ENCODE data around the gene EPHA4. TPM values are rescaled to one million over a fixed set of nuclear protein-coding genes. Genes with fewer than 3 reads are reported as not detected.
"Not testable (repeated sequence)": the region's sequence is repeated elsewhere in the genome, so short reads cannot be mapped to it uniquely, and the experiment has no call there.

Gene EPHA4
- total and polyA plus RNA-seq, 4 donors: 54.5 to 60.9 (median 57.2) TPM

DNA sequence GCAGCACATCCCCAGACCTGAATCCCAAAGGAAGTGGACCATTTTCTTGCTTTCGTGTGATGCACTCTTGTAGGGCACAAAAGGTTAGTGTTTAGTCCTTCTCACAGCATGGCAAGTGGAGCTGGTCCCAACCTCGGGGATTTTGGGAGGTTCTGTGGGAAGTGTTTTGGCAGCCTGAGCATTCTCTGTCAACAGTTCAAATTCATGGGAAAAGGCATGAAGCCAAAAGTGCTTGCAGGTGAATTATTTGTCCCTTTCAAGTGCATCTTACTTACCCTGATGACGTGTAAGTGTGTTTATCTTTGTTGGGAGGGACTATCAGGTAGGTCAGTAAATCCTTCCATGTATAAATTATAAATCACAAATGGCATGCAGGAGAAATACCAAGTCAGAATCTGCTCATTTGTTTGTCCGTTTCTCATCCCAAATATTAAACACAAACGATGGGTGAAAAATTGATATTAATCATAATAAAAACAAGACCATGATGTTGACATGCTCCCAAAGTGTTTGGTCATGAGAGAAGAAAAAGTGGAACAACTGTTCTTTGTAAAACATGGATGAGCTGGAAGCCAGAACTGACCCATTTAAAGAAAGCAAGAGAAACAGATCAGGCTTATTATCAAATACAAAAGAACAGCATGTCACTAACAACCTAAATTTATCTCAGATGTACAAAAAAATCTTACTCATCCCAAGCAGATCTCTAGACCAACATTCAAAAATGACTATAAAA lies 57.6 kb downstream of the EPHA4 start:
- no peaks in the 10 kb centered on the region for H3K36me3 ChIP-seq (ENCODE audit: control insufficient read depth, insufficient read depth, low read length)
- 14% methylated on average over 2 of the region's 5 CpGs for WGBS (ENCODE audit: insufficient coverage)
- no peaks in the 10 kb centered on the region for H3K27me3 ChIP-seq (ENCODE audit: control insufficient read depth, insufficient read depth, low read length)
- no peak overlapping the region for H3K27ac ChIP-seq (ENCODE audit: low read depth, low read length)
- peaks cover 6% of the 10 kb centered on the region for H3K4me1 ChIP-seq (ENCODE audit: control insufficient read depth, insufficient read depth, low read length)
- H3K4me3 ChIP-seq (ENCODE audit: low read depth, low read length): no peak overlapping the region
- H3K9me3 ChIP-seq (ENCODE audit: control insufficient read depth, insufficient read depth, low read length): no peaks in the 10 kb centered on the region
- DNase-seq (ENCODE audit: low read depth in 4 of 6, low spot score in 6 of 6): no peak

DNA sequence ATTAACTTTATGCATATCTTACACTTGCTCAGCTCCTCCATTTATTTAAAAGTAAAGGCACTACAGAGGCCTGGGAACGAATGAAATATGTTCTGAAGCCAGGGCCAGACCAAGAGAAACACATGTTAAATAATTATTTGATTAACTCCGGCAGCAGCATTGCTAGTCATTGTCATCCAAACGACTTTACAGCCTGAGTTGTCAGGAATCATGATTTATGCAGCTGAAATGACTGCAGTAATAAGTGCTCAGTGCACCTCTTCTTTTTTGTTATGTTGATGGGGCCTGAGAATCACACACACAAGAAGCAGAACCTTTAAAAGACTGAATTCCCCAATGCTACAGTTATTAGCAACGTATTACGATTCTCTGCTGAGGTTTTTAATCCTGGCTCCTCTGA lies 58.9 kb downstream of the EPHA4 start:
- no peak overlapping the region for H3K4me3 ChIP-seq (ENCODE audit: low read depth, low read length)
- H3K27me3 ChIP-seq (ENCODE audit: control insufficient read depth, insufficient read depth, low read length): no peaks in the 10 kb centered on the region
- no CpG with 5 or more reads among the region's 5 CpGs for WGBS (ENCODE audit: insufficient coverage)
- H3K9me3 ChIP-seq (ENCODE audit: control insufficient read depth, insufficient read depth, low read length): no peaks in the 10 kb centered on the region
- peak in 1 of 6 donors; percentile 59 for DNase-seq (ENCODE audit: low read depth in 4 of 6, low spot score in 6 of 6)
- no peak overlapping the region for H3K27ac ChIP-seq (ENCODE audit: low read depth, low read length)
- peaks cover 6% of the 10 kb centered on the region for H3K4me1 ChIP-seq (ENCODE audit: control insufficient read depth, insufficient read depth, low read length)
- no peaks in the 10 kb centered on the region for H3K36me3 ChIP-seq (ENCODE audit: control insufficient read depth, insufficient read depth, low read length)

- not testable (repeated sequence) for H3K27ac ChIP-seq (ENCODE audit: low read depth, low read length); H3K4me1 ChIP-seq (ENCODE audit: control insufficient read depth, insufficient read depth, low read length); H3K27me3 ChIP-seq (ENCODE audit: control insufficient read depth, insufficient read depth, low read length); H3K9me3 ChIP-seq (ENCODE audit: control insufficient read depth, insufficient read depth, low read length); H3K36me3 ChIP-seq (ENCODE audit: control insufficient read depth, insufficient read depth, low read length); H3K4me3 ChIP-seq (ENCODE audit: low read depth, low read length); DNase-seq (ENCODE audit: low read depth in 4 of 6, low spot score in 6 of 6)
- WGBS (ENCODE audit: insufficient coverage): 94% methylated on average over 4 of the region's 5 CpGs
These were observed 60.8 kb downstream of the EPHA4 start for GRCh38 chr2:221511325-221511724.

- no peaks in the 10 kb centered on the region for H3K4me1 ChIP-seq (ENCODE audit: control insufficient read depth, insufficient read depth, low read length)
- no peak for DNase-seq (ENCODE audit: low read depth in 4 of 6, low spot score in 6 of 6)
- no peaks in the 10 kb centered on the region for H3K36me3 ChIP-seq (ENCODE audit: control insufficient read depth, insufficient read depth, low read length)
- no peaks in the 10 kb centered on the region for H3K9me3 ChIP-seq (ENCODE audit: control insufficient read depth, insufficient read depth, low read length)
- no peak overlapping the region for H3K27ac ChIP-seq (ENCODE audit: low read depth, low read length)
- H3K27me3 ChIP-seq (ENCODE audit: control insufficient read depth, insufficient read depth, low read length): no peaks in the 10 kb centered on the region
- H3K4me3 ChIP-seq (ENCODE audit: low read depth, low read length): no peak overlapping the region
- WGBS (ENCODE audit: insufficient coverage): no CpG with 5 or more reads among the region's 2 CpGs
These were observed 65.6 kb downstream of the EPHA4 start for GRCh38 chr2:221506469-221506868.

DNA sequence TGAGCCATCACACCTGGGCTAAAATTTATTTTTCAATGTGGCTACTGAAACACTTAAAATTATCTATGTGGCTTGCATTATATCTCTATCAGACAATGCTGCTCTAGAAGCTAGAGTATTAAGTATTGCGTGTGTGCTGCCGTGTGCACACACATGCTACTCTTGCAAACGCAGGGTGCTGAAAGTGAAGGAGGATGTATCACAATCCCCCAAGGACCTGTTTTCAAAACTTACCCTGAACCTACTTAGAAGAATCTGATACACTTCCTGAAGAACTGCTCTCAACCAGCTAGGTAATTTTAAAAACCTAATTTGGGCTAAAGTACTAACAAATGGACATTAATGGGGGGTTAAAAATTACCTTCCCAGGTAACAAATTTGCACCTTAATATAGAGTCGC lies 66.5 kb downstream of the EPHA4 start:
- Histone ChIP-seq H3K27ac (ENCODE audit: low read depth, low read length) (no peak overlapping the region), H3K9me3 (ENCODE audit: control insufficient read depth, insufficient read depth, low read length) (no peaks in the 10 kb centered on the region), H3K36me3 (ENCODE audit: control insufficient read depth, insufficient read depth, low read length) (no peaks in the 10 kb centered on the region), H3K27me3 (ENCODE audit: control insufficient read depth, insufficient read depth, low read length) (no peaks in the 10 kb centered on the region), H3K4me1 (ENCODE audit: control insufficient read depth, insufficient read depth, low read length) (peaks cover 4% of the 10 kb centered on the region), H3K4me3 (ENCODE audit: low read depth, low read length) (no peak overlapping the region)
- WGBS (ENCODE audit: insufficient coverage): no CpG with 5 or more reads among the region's 4 CpGs
- DNase-seq (ENCODE audit: low read depth in 4 of 6, low spot score in 6 of 6): no peak

- Histone ChIP-seq H3K4me1 (ENCODE audit: control insufficient read depth, insufficient read depth, low read length) (peaks cover 4% of the 10 kb centered on the region), H3K36me3 (ENCODE audit: control insufficient read depth, insufficient read depth, low read length) (no peaks in the 10 kb centered on the region), H3K27me3 (ENCODE audit: control insufficient read depth, insufficient read depth, low read length) (no peaks in the 10 kb centered on the region), H3K4me3 (ENCODE audit: low read depth, low read length) (no peak overlapping the region), H3K27ac (ENCODE audit: low read depth, low read length) (no peak overlapping the region), H3K9me3 (ENCODE audit: control insufficient read depth, insufficient read depth, low read length) (no peaks in the 10 kb centered on the region)
- no CpG with 5 or more reads among the region's 1 CpG for WGBS (ENCODE audit: insufficient coverage)
- DNase-seq (ENCODE audit: low read depth in 4 of 6, low spot score in 6 of 6): no peak
These were observed 67.2 kb downstream of the EPHA4 start for GRCh38 chr2:221504905-221505304.

- H3K9me3 ChIP-seq (ENCODE audit: control insufficient read depth, insufficient read depth, low read length): no peaks in the 10 kb centered on the region
- H3K4me1 ChIP-seq (ENCODE audit: control insufficient read depth, insufficient read depth, low read length): peaks cover 4% of the 10 kb centered on the region
- no peak overlapping the region for H3K27ac ChIP-seq (ENCODE audit: low read depth, low read length)
- WGBS (ENCODE audit: insufficient coverage): no CpG with 5 or more reads among the region's 2 CpGs
- no peak overlapping the region for H3K4me3 ChIP-seq (ENCODE audit: low read depth, low read length)
- no peak for DNase-seq (ENCODE audit: low read depth in 4 of 6, low spot score in 6 of 6)
- H3K27me3 ChIP-seq (ENCODE audit: control insufficient read depth, insufficient read depth, low read length): no peaks in the 10 kb centered on the region
- no peaks in the 10 kb centered on the region for H3K36me3 ChIP-seq (ENCODE audit: control insufficient read depth, insufficient read depth, low read length)
These were observed 68.1 kb downstream of the EPHA4 start for GRCh38 chr2:221503965-221504364.

- H3K27ac ChIP-seq (ENCODE audit: low read depth, low read length): no peak overlapping the region
- no peak for DNase-seq (ENCODE audit: low read depth in 4 of 6, low spot score in 6 of 6)
- H3K9me3 ChIP-seq (ENCODE audit: control insufficient read depth, insufficient read depth, low read length): no peaks in the 10 kb centered on the region
- 54% methylated on average over 3 of the region's 8 CpGs for WGBS (ENCODE audit: insufficient coverage)
- H3K27me3 ChIP-seq (ENCODE audit: control insufficient read depth, insufficient read depth, low read length): no peaks in the 10 kb centered on the region
- H3K4me3 ChIP-seq (ENCODE audit: low read depth, low read length): no peak overlapping the region
- H3K4me1 ChIP-seq (ENCODE audit: control insufficient read depth, insufficient read depth, low read length): peaks cover 4% of the 10 kb centered on the region
- no peaks in the 10 kb centered on the region for H3K36me3 ChIP-seq (ENCODE audit: control insufficient read depth, insufficient read depth, low read length)
These were observed 69.7 kb downstream of the EPHA4 start for GRCh38 chr2:221502270-221503010.

DNA sequence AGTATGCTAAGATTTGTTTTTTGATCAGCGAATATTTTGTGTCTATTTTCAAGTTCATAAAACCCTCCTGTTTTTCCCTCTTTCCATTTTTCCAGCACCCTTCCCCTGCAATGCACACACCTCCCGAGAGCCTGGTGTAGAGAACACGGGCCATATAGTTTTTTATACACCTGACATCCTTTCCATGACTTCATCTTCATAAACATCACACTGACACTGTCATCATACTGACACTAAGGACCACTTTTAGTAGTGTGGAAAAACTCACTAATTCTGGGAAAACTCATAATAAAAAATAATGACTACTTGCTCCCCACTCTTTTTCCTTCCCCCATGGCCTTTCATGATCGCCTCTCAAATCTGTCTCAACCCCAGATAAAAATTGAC lies 70.2 kb downstream of the EPHA4 start:
- Histone ChIP-seq H3K27ac (ENCODE audit: low read depth, low read length) (no peak overlapping the region), H3K36me3 (ENCODE audit: control insufficient read depth, insufficient read depth, low read length) (no peaks in the 10 kb centered on the region), H3K9me3 (ENCODE audit: control insufficient read depth, insufficient read depth, low read length) (no peaks in the 10 kb centered on the region), H3K4me1 (ENCODE audit: control insufficient read depth, insufficient read depth, low read length) (peaks cover 4% of the 10 kb centered on the region), H3K27me3 (ENCODE audit: control insufficient read depth, insufficient read depth, low read length) (no peaks in the 10 kb centered on the region), H3K4me3 (ENCODE audit: low read depth, low read length) (no peak overlapping the region)
- no peak for DNase-seq (ENCODE audit: low read depth in 4 of 6, low spot score in 6 of 6)
- WGBS (ENCODE audit: insufficient coverage): 88% methylated on average over 3 of the region's 4 CpGs

Measured in spinal cord (tissue), 10 donors.